Naive thymus-derived CD4-positive, alpha-beta T cell (primary cell): ENCODE data around the gene SEC23B. TPM values are rescaled to one million over a fixed set of nuclear protein-coding genes. Genes with fewer than 3 reads are reported as not detected.
A peak's percentile ranks its signal among the peaks of the same experiment; 100 is the strongest.

ENCODE experiments used
- ATAC-seq: fragments of 150-1000 bp; cut with Tn5 transposase; 2 replicates; pipeline ENCODE4 v1.10.0; 2021; ENCODE audit warnings: mild to moderate bottlenecking, moderate library complexity
- CTCF ChIA-PET: fragments of 350-600 bp; sonication (Branson Sonifier 250); formaldehyde crosslinking; loops from one replicate; lab custom pipeline; 2021; ENCODE audit warnings: antibody characterized with exemption; lab: Charles Lee
- POLR2A ChIA-PET: fragments of 350-600 bp; sonication (Branson Sonifier 250); formaldehyde crosslinking; loops from one replicate; lab custom pipeline; 2021; ENCODE audit warnings: antibody characterized with exemption, inconsistent platforms; lab: Charles Lee
- DNase-seq, 9 donors: peaks; one replicate each; pipeline versions ENCODE4 v3.0.0 to v3.0.0-alpha.2; 2020 to 2022; ENCODE audit warnings: mixed read lengths in 1 of 9
- H3K27ac ChIP-seq: one replicate; pipeline ENCODE4 v1.7.0; 2013; ENCODE audit warnings: mild to moderate bottlenecking, low read depth, low read length, moderate library complexity
- H3K27me3 ChIP-seq, 2 donors: one replicate each; pipeline ENCODE4 v1.7.0; 2013; ENCODE audit warnings: low read length in 2 of 2, mild to moderate bottlenecking in 2 of 2, moderate library complexity in 2 of 2; ENCODE audit not compliant: control insufficient read depth in 2 of 2, insufficient read depth in 2 of 2
- H3K36me3 ChIP-seq, 3 experiments: 1 replicate in 2 of 3; 2 replicates in 1 of 3; pipeline ENCODE4 v1.7.0; 2013; ENCODE audit warnings: low read length in 3 of 3, mild to moderate bottlenecking in 3 of 3, moderate library complexity in 1 of 3; ENCODE audit not compliant: insufficient read depth in 3 of 3, control insufficient read depth in 2 of 3
- H3K4me1 ChIP-seq, 2 donors: one replicate each; pipeline ENCODE4 v1.7.0; 2013; ENCODE audit warnings: low read length in 2 of 2, mild to moderate bottlenecking in 2 of 2, moderate library complexity in 1 of 2; ENCODE audit not compliant: control insufficient read depth in 2 of 2, insufficient read depth in 2 of 2
- H3K4me3 ChIP-seq: 2 replicates; pipeline ENCODE4 v1.7.0; 2013; ENCODE audit warnings: mild to moderate bottlenecking, low read length
- H3K9me3 ChIP-seq, 3 experiments: 1 replicate in 2 of 3; 2 replicates in 1 of 3; pipeline ENCODE4 v1.7.0; 2013; ENCODE audit warnings: low read length in 3 of 3; ENCODE audit not compliant: control insufficient read depth in 2 of 3
- H3K27ac Mint-ChIP-seq, 9 donors: one replicate each; pipeline ENCODE4 v1.8.0; 2020 to 2022; ENCODE audit warnings: mixed read lengths in 9 of 9, mild to moderate bottlenecking in 8 of 9, moderate library complexity in 5 of 9, inconsistent platforms in 2 of 9
- H3K27me3 Mint-ChIP-seq, 5 donors: one replicate each; pipeline ENCODE4 v1.8.0; 2021 to 2022; ENCODE audit warnings: mixed read lengths in 5 of 5, mild to moderate bottlenecking in 1 of 5
- H3K36me3 Mint-ChIP-seq, 5 donors: one replicate each; pipeline ENCODE4 v1.8.0; 2020 to 2022; ENCODE audit warnings: mixed read lengths in 5 of 5, mild to moderate bottlenecking in 3 of 5, inconsistent platforms in 1 of 5
- H3K4me1 Mint-ChIP-seq, 7 donors: one replicate each; pipeline ENCODE4 v1.8.0; 2020 to 2022; ENCODE audit warnings: mixed read lengths in 7 of 7, mild to moderate bottlenecking in 3 of 7, inconsistent platforms in 1 of 7
- H3K4me3 Mint-ChIP-seq, 10 donors: one replicate each; pipeline ENCODE4 v1.8.0; 2020 to 2022; ENCODE audit warnings: mild to moderate bottlenecking in 10 of 10, mixed read lengths in 10 of 10, moderate library complexity in 6 of 10, inconsistent platforms in 2 of 10
- H3K9me3 Mint-ChIP-seq, 11 donors: one replicate each; pipeline ENCODE4 v1.8.0; 2020 to 2022; ENCODE audit warnings: mixed read lengths in 11 of 11, mild to moderate bottlenecking in 4 of 11, inconsistent platforms in 1 of 11, moderate library complexity in 1 of 11
- intact Hi-C, 2 donors: fragments of 100-400 bp; cut with micrococcal nuclease; formaldehyde crosslinking; loops; one replicate each; pipeline ENCODE4 v1.15.1; 2023
- polyA plus RNA-seq, 2 donors: library from polyadenylated mRNA; unstranded; fragments of 300-500 nt; fragmentation: Illumina TruSeq; gene quantifications; one replicate each; pipeline ENCODE4 v1.2.3, GENCODE V29; 2021
- total RNA-seq, 6 experiments: library from RNA in 5 of 6; stranded (reverse) in 5 of 6; gene quantifications; 1 replicate in 5 of 6; 2 replicates in 1 of 6; pipeline ENCODE4 v1.2.3 and lab custom pipeline; 2021 to 2026

The SEC23B gene
- total and polyA plus RNA-seq, 7 experiments from 2014 or later: 38.7 to 102 (median 40.9) TPM

DNA sequence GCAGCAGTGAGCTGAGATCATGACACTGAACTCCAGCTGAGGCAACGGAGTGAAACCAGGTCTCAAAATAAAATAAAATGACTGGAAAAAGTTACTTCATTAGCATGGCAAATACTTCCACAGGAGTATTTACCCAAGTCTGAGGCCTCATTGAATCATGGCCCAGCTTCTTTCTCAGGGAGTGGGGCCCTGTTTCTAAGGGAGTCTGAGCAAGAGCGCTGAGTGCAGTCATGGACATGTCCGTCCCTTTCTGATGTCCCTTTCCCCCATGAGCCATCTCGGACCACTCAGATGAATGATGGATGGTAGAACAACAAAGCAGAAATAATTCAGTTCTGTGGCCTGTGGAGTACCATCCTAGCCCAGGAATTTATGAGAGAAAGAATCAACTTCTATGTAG lies 72.3 kb downstream of the SEC23B start:
- intact Hi-C loops: no loop called here

DNA sequence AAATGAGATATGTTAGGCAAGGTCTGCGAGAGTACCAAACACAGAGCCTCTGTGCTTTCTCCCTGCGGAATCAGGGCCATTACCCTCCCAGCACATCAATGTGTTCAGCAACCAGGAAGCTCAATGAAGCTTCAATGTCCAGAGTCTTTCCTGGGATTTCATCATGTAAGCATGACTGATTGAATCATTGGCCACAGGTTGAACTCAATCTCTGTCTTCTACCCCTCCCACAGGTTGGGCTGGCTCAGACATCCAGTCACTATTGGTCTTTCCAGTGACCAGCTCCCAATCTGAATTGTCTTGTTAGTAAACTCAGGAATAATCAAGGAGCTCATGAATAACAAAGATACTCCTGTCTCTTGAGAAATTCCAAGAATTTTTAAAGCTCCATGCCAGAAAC lies 77.4 kb downstream of the SEC23B start:
- ChIA-PET POLR2A (interaction anchor here (0.7 kb wide), 1 partner anchor 14 kb away, joined by 3 read pairs; no protein-coding TSS in a partner anchor), CTCF (no interaction called here)
- DNase-seq (no peak), ATAC-seq (no peak)
- no peak overlapping the region for H3K4me3 ChIP-seq
- no peak overlapping the region for H3K27ac ChIP-seq
- no peaks in the 10 kb centered on the region for H3K9me3 ChIP-seq
- peaks cover 0 to 11% (median 9%) of the 10 kb centered on the region in 5 donors for H3K27me3 Mint-ChIP-seq
- H3K9me3 Mint-ChIP-seq: no peaks in the 10 kb centered on the region
- H3K4me1 ChIP-seq: peaks cover 0 to 4% of the 10 kb centered on the region in 2 donors
- H3K4me3 Mint-ChIP-seq: no peak overlapping the region
- peaks cover 13 to 29% (median 25%) of the 10 kb centered on the region in 7 donors for H3K4me1 Mint-ChIP-seq
- peaks cover 0 to 4% (median 0%) of the 10 kb centered on the region in 5 donors for H3K36me3 Mint-ChIP-seq
- H3K27ac Mint-ChIP-seq: no peak overlapping the region
- intact Hi-C loops: loop anchor here in 1 of 2 donors (5.0 kb wide), 2 partner anchors 173 to 1432 kb away; partner anchors contain the start of gene NAA20
- H3K36me3 ChIP-seq: no peaks in the 10 kb centered on the region
- no peaks in the 10 kb centered on the region for H3K27me3 ChIP-seq

More for the DNA sequence above, 72.3 kb downstream of the SEC23B start:
- H3K27ac ChIP-seq: no peak overlapping the region
- H3K36me3 Mint-ChIP-seq: peaks cover 0 to 4% (median 0%) of the 10 kb centered on the region in 5 donors
- H3K27me3 ChIP-seq: no peaks in the 10 kb centered on the region
- ATAC-seq: no peak
- no peak overlapping the region for H3K27ac Mint-ChIP-seq
- no peaks in the 10 kb centered on the region for H3K36me3 ChIP-seq
- DNase-seq: no peak
- ChIA-PET POLR2A (interaction anchor here (1.1 kb wide), 1 partner anchor 10 kb away, joined by 3 read pairs; no protein-coding TSS in a partner anchor), CTCF (no interaction called here)
- peaks cover 0 to 9% (median 6%) of the 10 kb centered on the region in 5 donors for H3K27me3 Mint-ChIP-seq
- no peaks in the 10 kb centered on the region for H3K9me3 ChIP-seq
- H3K9me3 Mint-ChIP-seq: no peaks in the 10 kb centered on the region
- no peaks in the 10 kb centered on the region for H3K4me1 ChIP-seq
- H3K4me3 ChIP-seq: no peak overlapping the region
- peaks cover 2 to 10% (median 5%) of the 10 kb centered on the region in 7 donors for H3K4me1 Mint-ChIP-seq
- no peak overlapping the region for H3K4me3 Mint-ChIP-seq

DNA sequence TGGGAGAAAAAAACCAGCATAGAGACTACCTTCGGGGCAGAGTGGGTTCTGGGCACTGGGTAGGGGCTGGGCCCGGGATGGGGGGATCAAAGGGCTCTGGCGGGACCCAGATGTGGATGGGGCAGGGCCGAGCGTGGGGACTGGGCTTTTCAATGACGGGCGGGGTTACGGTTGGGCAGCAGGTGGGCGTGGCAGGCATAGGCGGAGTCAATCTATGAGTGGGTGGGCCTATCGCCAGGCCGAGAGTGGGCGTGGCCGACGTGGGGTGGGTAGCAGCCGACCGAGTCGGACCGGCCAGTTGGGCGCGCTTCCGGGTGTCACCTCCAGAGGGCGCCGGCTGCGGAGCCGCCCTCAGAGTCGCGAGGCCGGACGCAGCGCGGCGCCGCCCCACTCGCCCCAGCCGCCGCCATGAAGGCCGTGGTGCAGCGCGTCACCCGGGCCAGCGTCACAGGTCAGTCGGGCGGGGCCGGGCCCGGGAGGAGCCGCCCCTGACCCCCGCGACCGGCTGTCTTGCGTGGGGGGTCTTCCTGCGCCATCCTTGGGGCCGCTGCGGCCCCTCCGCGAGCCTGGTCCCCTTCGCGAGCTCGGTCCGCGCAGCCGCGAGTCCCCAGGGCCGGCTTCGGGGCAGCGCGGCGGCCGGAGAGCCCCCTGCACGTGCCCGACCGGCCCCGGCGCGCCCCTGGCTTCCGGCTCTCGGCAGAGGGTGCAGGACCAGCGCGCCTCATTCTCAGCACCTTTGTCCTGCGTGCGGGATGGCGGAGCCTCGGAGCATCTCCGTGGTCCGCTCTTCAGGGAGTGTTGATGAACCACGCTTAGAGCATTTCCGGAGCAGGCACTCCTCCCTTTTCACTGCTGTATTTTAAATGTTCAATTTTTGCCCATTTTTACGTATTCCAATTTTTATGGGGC lies 80.2 kb downstream of the SEC23B start, which contains the start of gene DTD1:
Gene DTD1, plus strand, starts transcription at position 390 of the 909 bp plus-strand sequence. Its CDS starts 19 bp downstream, at position 409.
- ChIA-PET CTCF (interaction anchor here (1.1 kb wide), 1 partner anchor 81 kb away, joined by 3 read pairs; the partner anchor contains the start of gene SEC23B), POLR2A (interaction anchor here (0.6 to 1.9 kb wide), 6 partner anchors 9 to 523 kb away, joined by 3 to 15 read pairs (median 4); partner anchors contain the start of genes SEC23B and SMIM26)
- DNase-seq (peak; percentile 29 to 93 (median 53)), ATAC-seq (peak; percentile 92)
- intact Hi-C loops: loop anchor here (1.0 to 5.0 kb wide), 10 partner anchors 21 to 1429 kb away; partner anchors contain the start of genes DZANK1 (in 2 of the 2), POLR3F (in 2 of the 2), SEC23B (in 2 of the 2) and SMIM26 (in 2 of the 2)
- peak within 1 kb of the TSS; percentile 83 to 99 (median 91) for H3K4me3 Mint-ChIP-seq
- H3K27me3 Mint-ChIP-seq: peaks cover 0 to 11% (median 9%) of the 10 kb centered on the region in 5 donors
- H3K27me3 ChIP-seq: no peaks in the 10 kb centered on the region
- H3K27ac ChIP-seq: peak within 1 kb of the TSS; percentile 74
- H3K4me3 ChIP-seq: peak within 1 kb of the TSS; percentile 68
- H3K27ac Mint-ChIP-seq: peak within 1 kb of the TSS; percentile 80 to 94 (median 91)
- H3K36me3 Mint-ChIP-seq: peaks cover 0 to 4% (median 0%) of the 10 kb centered on the region in 5 donors
- H3K36me3 ChIP-seq: no peaks in the 10 kb centered on the region
- peaks cover 16 to 39% (median 27%) of the 10 kb centered on the region in 7 donors for H3K4me1 Mint-ChIP-seq
- H3K4me1 ChIP-seq: peaks cover 0 to 4% of the 10 kb centered on the region in 2 donors
- H3K9me3 Mint-ChIP-seq: no peaks in the 10 kb centered on the region
- no peaks in the 10 kb centered on the region for H3K9me3 ChIP-seq

DNA sequence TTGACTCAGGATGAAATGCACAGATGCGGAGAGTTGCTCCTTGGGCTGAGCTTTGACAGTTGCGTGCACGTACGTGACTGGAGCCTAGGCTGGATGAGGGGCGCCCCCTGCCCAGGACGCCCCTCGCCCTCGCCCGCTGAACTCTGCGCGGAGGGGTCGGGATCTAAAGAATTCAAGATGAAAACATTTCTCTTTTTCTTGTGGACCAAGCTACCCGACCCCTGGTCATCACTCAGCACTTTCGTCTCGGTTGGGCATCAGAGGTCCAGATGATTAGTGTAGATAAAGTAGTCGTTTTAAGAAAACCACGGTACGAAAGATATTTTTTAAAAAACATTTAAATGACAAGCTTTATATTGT lies 80.8 kb downstream of the SEC23B start:
- H3K9me3 ChIP-seq: no peaks in the 10 kb centered on the region
- no peaks in the 10 kb centered on the region for H3K27me3 ChIP-seq
- Mint-ChIP-seq H3K36me3 (peaks cover 0 to 4% (median 0%) of the 10 kb centered on the region in 5 donors), H3K4me3 (peak overlapping the region; percentile 81 to 99 (median 90)), H3K27ac (peak overlapping the region; percentile 74 to 94 (median 89)), H3K27me3 (peaks cover 0 to 11% (median 8%) of the 10 kb centered on the region in 5 donors), H3K4me1 (peaks cover 16 to 39% (median 27%) of the 10 kb centered on the region in 7 donors), H3K9me3 (no peaks in the 10 kb centered on the region)
- H3K4me1 ChIP-seq: peaks cover 0 to 4% of the 10 kb centered on the region in 2 donors
- CTCF ChIA-PET: interaction anchor here (1.1 kb wide), 1 partner anchor 82 kb away, joined by 3 read pairs; the partner anchor contains the start of gene SEC23B
- DNase-seq (peak in 1 of 9 donors; percentile 4), ATAC-seq (no peak)
- intact Hi-C loops: loop anchor here (1.0 to 5.0 kb wide), 7 partner anchors 21 to 1429 kb away; partner anchors contain the start of genes SMIM26 (in 2 of the 2), ZNF133 (in 2 of the 2) and NAA20 (in 1 of the 2)
- peak overlapping the region; percentile 74 for H3K27ac ChIP-seq
- H3K4me3 ChIP-seq: peak overlapping the region; percentile 68
- POLR2A ChIA-PET: interaction anchor here (0.6 to 1.9 kb wide), 7 partner anchors 10 to 522 kb away, joined by 3 to 15 read pairs (median 4); partner anchors contain the start of genes SEC23B and SMIM26
- H3K36me3 ChIP-seq: no peaks in the 10 kb centered on the region

DNA sequence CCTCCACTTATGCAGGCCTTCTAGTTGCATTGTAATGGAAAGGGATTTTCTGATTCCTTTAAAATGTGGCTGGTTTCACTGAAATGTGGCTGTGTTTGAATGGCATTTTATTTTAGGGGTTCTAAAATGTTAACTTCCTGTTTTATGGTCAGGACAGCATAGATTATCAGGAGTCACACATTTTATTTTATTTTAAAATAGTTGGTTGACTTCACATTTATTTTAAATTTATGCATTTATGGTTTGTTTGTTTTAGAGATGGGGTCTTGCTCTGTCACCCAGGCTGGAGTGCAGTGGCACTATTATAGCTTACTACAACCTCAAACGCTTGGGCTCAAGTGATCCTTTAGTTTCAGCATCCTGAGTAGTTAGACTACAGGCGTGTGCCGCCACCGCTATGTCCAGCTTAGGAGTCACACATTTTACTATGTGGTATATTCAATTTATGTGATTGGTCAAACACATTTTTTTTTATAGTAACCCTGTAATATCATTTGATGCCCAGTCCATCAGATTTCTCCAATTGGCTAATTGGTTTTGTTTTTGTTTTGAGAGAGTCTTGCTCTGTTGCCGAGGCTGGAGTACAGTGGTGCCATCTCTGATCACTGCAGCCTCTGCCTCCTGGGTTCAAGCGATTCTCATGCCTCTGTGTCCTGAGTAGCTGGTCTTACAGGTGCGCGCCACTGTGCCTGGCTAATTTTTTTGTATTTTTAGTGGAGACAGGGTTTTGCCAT lies 82.4 kb downstream of the SEC23B start:
- peaks cover 0 to 4% (median 0%) of the 10 kb centered on the region in 5 donors for H3K27me3 Mint-ChIP-seq
- H3K9me3 Mint-ChIP-seq: no peaks in the 10 kb centered on the region
- ATAC-seq (no peak), DNase-seq (no peak)
- H3K27ac Mint-ChIP-seq: peak overlapping the region in 8 of 9 donors; percentile 74 to 94 (median 89)
- Histone ChIP-seq H3K4me3 (no peak overlapping the region), H3K9me3 (no peaks in the 10 kb centered on the region), H3K27me3 (no peaks in the 10 kb centered on the region), H3K36me3 (peaks cover 0 to 5% (median 0%) of the 10 kb centered on the region in 3 experiments), H3K27ac (peak overlapping the region; percentile 74), H3K4me1 (peaks cover 0 to 4% of the 10 kb centered on the region in 2 donors)
- H3K4me1 Mint-ChIP-seq: peaks cover 16 to 39% (median 27%) of the 10 kb centered on the region in 7 donors
- no peaks in the 10 kb centered on the region for H3K36me3 Mint-ChIP-seq
- ChIA-PET POLR2A (no interaction called here), CTCF (no interaction called here)
- H3K4me3 Mint-ChIP-seq: peak overlapping the region in 7 of 10 donors; percentile 34 to 99 (median 81)
- intact Hi-C loops: loop anchor here (2.0 to 5.0 kb wide), 5 partner anchors 177 to 1427 kb away; partner anchors contain the start of genes ZNF133 (in 2 of the 2) and NAA20 (in 1 of the 2)
